Gastroesophageal sphincter (tissue), 4 donors: ENCODE results near the gene ANKRD30B. TPM values are rescaled to one million over a fixed set of nuclear protein-coding genes. Genes with fewer than 3 reads are reported as not detected.
"Not testable (repeated sequence)": the region's sequence is repeated elsewhere in the genome, so short reads cannot be mapped to it uniquely, and the experiment has no call there.

ENCODE experiments used
- ATAC-seq: fragments of 150-250 bp; one replicate; pipeline ENCODE4 v1.9.1; 2016; ENCODE audit warnings: mild to moderate bottlenecking, moderate library complexity
- H3K27ac ChIP-seq, 4 donors: fragments of 200-600 bp; sonication (generic) in 3 of 4; 1 replicate in 3 of 4; 2 replicates in 1 of 4; pipeline ENCODE4 v1.5.1; 2016 to 2019
- H3K27me3 ChIP-seq: fragments of 200-600 bp; sonication (generic); one replicate; pipeline ENCODE4 v1.5.1; 2019
- H3K36me3 ChIP-seq, 2 donors: fragments of 200-600 bp; sonication (generic); one replicate each; pipeline ENCODE4 v1.5.1; 2019; ENCODE audit warnings: control low read depth in 1 of 2
- H3K4me1 ChIP-seq, 3 donors: fragments of 200-600 bp; sonication (generic); 1 replicate in 2 of 3; 2 replicates in 1 of 3; pipeline ENCODE4 v1.5.1; 2016 to 2019; ENCODE audit warnings: control low read depth in 2 of 3
- H3K4me3 ChIP-seq, 2 donors: fragments of 200-600 bp; sonication (generic); one replicate each; pipeline ENCODE4 v1.5.1; 2019; ENCODE audit warnings: mild to moderate bottlenecking in 1 of 2, moderate library complexity in 1 of 2
- H3K9me3 ChIP-seq, 3 donors: fragments of 200-600 bp; sonication (generic); one replicate each; pipeline ENCODE4 v1.5.1; 2017 to 2019; ENCODE audit warnings: control low read depth in 2 of 3
- WGBS, 2 donors: methylation state at CpG; one replicate each; pipeline ENCODE4 v1.1.5; 2018; ENCODE audit warnings: low coverage in 1 of 2; 5-methylcytosine and 5-hydroxymethylcytosine counted together
- total RNA-seq, 4 donors: library from RNA; depleted of rRNA; stranded (reverse); fragments of >200 nt; gene quantifications; one replicate each; pipeline ENCODE4 v1.1.0, GENCODE V29; 2016

ANKRD30B gene
- total RNA-seq, 4 donors from 2014 or later = not detected

DNA sequence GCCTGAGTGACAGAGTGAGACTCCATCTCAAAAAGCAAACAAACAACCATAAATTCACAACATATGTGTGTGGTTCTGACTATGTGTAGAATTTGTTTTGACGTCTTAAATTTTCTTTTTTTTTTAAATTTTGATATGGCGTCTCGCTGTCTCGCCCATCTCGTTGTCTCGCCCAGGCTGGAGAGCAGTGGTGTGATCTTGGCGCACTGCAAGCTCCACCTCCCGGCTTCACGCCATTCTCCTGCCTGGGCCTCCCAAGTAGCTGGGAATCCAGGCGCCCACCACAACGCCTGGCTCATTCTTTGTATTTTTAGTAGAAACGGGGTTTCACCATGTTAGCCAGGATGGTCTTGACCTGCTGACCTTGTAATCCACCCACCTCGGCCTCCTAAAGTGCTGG is 63.1 kb downstream of the ANKRD30B start:
- not testable (repeated sequence) for H3K27ac ChIP-seq, H3K27me3 ChIP-seq, ATAC-seq, H3K9me3 ChIP-seq, H3K4me1 ChIP-seq, H3K4me3 ChIP-seq, H3K36me3 ChIP-seq
- 75 to 98% methylated on average over 5 of the region's 13 CpGs for WGBS, 2 donors

DNA sequence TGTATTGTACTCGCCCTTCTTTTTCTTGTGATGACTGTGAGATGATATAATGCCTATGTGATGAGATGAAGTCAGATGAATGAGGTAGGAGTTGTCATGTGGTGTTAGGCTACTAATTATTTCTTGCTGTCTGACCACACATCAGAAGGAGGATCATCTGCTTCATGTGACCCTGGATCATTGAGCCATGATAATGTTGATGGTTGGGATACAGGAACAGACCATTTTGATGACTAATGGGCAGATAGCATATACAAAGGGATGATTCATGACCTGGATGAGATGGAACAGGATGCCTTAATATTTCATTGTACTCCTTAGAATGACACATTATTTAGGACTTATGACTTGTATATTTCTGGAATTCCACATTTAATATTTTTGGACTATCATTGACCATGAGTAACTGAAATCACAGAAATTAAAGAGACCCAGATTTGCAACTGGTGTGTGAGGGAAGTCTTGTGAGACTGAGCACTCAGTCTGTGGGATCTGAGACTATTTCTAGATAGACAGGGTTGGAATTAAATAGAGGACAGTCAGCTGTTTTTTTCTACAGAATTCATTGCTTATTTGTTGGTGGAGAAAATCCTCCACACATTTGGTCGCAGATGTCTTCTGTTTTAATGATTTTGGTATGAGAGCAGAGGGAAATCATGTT is 79.1 kb downstream of the ANKRD30B start:
- not testable (repeated sequence) for H3K27ac ChIP-seq, H3K4me1 ChIP-seq, H3K9me3 ChIP-seq, H3K4me3 ChIP-seq, H3K36me3 ChIP-seq, ATAC-seq, H3K27me3 ChIP-seq
- WGBS, 2 donors = 45 to 46% methylated on average over 2 of the region's 2 CpGs

DNA sequence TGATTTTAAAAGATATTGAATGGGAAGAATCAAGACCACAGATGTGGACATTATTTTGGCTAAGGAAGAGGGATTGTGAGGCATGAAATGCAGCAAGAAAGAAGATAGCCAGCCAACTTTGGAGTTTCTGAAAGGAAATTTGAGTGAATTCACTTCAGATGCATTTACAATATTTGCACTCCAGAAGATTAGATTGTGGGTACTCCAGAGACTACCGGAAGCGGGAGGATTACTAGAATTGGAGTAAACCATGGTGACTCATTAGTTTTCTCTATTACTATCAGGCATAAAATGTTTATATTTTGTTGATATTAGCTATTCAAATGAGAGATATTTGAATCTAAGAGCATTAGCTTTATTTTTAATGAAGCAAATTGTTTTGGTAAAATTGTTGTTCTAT is 93.6 kb downstream of the ANKRD30B start:
- not testable (repeated sequence) for H3K4me3 ChIP-seq, H3K27me3 ChIP-seq, ATAC-seq, H3K9me3 ChIP-seq, H3K4me1 ChIP-seq, H3K36me3 ChIP-seq, H3K27ac ChIP-seq
- 88 to 90% methylated on average over 2 of the region's 2 CpGs for WGBS, 2 donors

DNA sequence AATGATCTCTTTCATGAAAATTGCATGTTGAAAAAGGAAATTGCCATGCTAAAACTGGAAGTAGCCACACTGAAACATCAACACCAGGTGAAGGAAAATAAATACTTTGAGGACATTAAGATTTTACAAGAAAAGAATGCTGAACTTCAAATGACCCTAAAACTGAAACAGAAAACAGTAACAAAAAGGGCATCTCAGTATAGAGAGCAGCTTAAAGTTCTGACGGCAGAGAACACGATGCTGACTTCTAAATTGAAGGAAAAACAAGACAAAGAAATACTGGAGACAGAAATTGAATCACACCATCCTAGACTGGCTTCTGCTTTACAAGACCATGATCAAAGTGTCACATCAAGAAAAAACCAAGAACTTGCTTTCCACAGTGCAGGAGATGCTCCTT is 103.6 kb downstream of the ANKRD30B start:
- H3K4me1 ChIP-seq, H3K4me3 ChIP-seq, H3K36me3 ChIP-seq, H3K27ac ChIP-seq, H3K9me3 ChIP-seq, H3K27me3 ChIP-seq, ATAC-seq: not testable (repeated sequence)
- WGBS, 2 donors = 71 to 94% methylated on average over 2 of the region's 2 CpGs

DNA sequence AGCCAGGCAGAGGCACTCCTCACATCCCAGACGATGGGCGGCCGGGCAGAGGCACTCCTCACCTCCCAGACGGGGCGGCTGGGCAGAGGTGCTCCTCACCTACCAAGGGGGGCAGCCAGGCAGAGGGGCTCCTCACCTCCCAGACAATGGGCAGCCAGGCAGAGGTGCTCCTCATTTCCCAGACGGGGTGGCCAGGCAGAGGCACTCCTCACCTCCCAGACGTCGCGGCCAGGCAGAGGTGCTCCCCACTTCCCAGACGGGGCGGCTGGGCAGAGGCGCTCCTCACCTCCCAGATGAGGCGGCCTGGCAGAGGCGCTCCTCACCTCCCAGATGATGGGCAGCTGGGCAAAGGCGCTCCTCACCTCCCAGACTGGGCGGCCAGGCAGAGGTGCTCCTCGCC is 107.7 kb downstream of the ANKRD30B start:
- H3K27me3 ChIP-seq, H3K36me3 ChIP-seq, H3K4me1 ChIP-seq, H3K9me3 ChIP-seq, H3K4me3 ChIP-seq, ATAC-seq, H3K27ac ChIP-seq: not testable (repeated sequence)
- WGBS, 2 donors = 100% methylated on average over 3 of the region's 17 CpGs; no CpG with 5 or more reads in 1 of the 2 donors

DNA sequence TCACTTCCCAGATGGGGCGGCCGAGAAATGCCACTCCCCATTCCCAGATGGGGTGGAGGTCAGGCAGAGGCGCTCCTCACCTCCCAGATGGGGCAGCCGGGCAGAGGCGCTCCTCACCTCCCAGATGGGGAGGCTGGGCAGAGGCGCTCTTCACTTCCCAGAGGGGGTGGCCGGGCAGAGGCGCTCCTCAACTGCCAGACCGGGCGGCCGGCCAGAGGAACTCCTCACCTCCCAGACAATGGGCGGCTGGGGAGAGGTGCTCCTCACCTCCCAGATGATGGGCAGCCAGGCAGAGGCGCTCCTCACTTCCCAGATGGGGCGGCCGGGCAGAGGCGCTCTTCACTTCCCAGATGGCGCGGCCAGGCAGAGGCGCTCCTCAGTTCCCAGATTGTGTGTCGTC is 108.3 kb downstream of the ANKRD30B start:
- not testable (repeated sequence) for H3K27me3 ChIP-seq, H3K36me3 ChIP-seq, H3K27ac ChIP-seq, H3K4me1 ChIP-seq, H3K4me3 ChIP-seq, ATAC-seq, H3K9me3 ChIP-seq
- WGBS, 2 donors = no CpG with 5 or more reads among the region's 20 CpGs

DNA sequence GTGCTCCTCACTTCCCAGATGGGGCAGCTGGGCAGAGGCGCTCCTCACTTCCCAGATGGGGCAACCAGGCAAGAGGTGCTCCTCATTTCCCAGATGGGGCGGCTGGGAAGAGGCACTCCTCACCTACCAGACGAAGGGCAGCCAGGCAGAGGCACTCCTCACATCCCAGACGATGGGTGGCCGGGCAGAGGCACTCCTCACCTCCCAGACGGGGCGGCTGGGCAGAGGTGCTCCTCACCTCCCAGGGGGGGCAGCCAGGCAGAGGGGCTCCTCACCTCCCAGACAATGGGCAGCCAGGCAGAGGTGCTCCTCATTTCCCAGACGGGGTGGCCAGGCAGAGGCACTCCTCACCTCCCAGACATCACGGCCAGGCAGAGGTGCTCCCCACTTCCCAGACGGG is 110.5 kb downstream of the ANKRD30B start:
- not testable (repeated sequence) for H3K36me3 ChIP-seq, H3K27ac ChIP-seq, H3K27me3 ChIP-seq, H3K4me1 ChIP-seq, H3K9me3 ChIP-seq, ATAC-seq, H3K4me3 ChIP-seq
- no CpG with 5 or more reads among the region's 10 CpGs for WGBS, 2 donors

DNA sequence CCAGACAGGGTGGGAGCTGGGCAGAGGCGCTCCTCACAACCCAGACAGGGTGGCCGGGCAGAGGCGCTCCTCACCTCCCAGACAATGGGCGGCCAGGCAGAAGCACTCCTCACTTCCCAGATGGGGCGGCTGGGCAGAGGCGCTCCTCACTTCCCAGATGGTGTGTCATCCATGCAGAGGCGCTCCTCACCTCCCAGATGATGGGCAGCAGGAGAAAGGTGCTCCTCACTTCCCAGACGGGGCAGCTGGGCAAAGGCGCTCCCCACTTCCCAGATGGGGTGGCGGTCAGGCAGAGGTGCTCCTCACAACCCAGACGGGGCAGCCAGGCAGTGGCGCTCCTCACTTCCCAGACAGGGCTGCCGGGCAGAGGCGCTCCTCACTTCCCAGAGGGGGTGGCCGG is 112.0 kb downstream of the ANKRD30B start:
- not testable (repeated sequence) for H3K4me3 ChIP-seq, ATAC-seq, H3K27me3 ChIP-seq, H3K36me3 ChIP-seq, H3K4me1 ChIP-seq, H3K27ac ChIP-seq, H3K9me3 ChIP-seq
- no CpG with 5 or more reads among the region's 15 CpGs for WGBS, 2 donors

DNA sequence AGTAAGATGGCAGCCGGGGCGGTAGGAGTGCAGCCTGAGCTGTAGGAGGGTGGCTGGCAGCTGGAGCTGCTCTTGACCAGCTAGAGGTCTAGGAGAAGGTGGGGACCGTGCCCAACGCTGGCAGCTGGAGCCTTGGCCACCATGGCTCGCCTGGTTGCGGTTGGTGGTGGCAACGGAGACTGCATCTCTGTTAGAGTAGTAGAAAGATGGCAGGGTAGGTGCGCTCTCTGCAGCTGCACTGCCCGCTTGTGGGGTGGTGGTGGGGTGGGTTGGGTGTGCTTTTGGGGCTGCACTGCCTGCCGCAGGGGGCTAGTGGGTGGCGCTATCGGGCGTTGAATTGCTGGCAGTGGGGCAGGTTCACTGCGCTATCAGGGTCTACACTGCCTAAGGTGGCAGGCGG is 118.5 kb downstream of the ANKRD30B start:
- 98% methylated on average over 7 of the region's 15 CpGs; no CpG with 5 or more reads in 1 of the 2 donors for WGBS, 2 donors
- H3K9me3 ChIP-seq, H3K4me3 ChIP-seq, ATAC-seq, H3K4me1 ChIP-seq, H3K27ac ChIP-seq, H3K36me3 ChIP-seq, H3K27me3 ChIP-seq: not testable (repeated sequence)

DNA sequence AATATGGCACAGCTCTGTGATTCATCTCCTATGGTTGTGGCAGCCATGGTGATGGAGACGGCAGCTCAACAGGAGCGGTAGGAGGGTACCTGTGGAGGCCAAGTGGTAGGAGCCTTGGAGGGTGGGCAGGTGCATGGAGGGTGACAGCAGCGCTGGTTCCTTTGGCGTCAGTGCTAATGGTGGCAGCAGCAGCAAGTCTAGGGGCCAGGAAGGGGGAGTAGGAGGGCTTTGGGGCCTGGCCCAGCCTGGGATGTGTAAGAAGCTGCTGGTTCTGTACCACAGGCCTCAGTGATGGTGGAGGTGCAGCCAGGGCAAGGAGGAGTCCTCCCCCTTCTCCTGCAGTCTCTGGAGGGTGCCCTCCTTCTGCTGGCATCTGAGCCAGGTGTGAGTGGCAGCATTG is 120.0 kb downstream of the ANKRD30B start:
- not testable (repeated sequence) for H3K9me3 ChIP-seq, ATAC-seq, H3K27ac ChIP-seq, H3K4me1 ChIP-seq, H3K36me3 ChIP-seq, H3K4me3 ChIP-seq, H3K27me3 ChIP-seq
- WGBS, 2 donors = 90 to 100% methylated on average over 1 to 4 of the region's 4 CpGs

DNA sequence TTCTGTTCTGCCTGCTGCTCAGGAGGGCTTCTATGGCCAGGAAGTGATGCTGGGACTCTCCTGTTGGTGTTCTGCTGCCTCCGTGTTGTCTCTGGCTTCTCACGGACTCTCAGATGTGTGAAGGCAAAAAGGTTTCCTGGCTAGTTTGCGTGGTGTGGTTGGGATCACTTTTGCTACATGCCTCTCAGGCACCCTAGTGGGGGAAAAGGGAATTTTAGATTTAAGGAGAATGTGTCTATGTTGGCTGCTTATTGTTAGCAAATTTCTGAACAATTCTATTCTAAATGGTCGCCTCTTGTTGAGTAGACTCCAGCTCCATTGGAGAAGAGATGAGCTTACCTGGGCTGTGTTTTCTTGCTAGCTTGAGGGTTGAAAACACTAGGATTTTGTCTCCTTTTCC is 120.9 kb downstream of the ANKRD30B start:
- not testable (repeated sequence) for ATAC-seq, H3K27me3 ChIP-seq, H3K27ac ChIP-seq, H3K4me1 ChIP-seq, H3K9me3 ChIP-seq, H3K36me3 ChIP-seq, H3K4me3 ChIP-seq
- WGBS, 2 donors = 75 to 85% methylated on average over 1 to 2 of the region's 4 CpGs

DNA sequence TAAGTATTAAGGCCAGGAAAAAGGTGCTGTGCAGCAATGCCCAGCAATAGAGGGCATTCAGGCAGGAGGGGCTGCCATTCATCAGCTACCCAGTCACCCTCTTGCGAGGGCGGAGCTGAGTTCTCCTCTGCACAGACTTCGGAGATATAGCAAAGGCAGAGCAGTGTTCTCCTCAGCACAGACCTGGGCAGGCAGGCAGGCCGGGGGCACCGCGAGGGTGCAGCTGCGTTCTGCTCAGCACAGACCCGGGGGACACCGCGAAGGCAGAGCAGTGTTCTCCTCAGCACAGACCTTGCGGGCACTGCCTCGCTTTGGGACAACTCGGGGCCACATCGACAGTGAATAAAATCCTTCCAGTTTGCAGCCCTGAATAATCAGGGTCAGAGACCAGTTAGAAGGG is 130.9 kb downstream of the ANKRD30B start:
- WGBS, 2 donors = no CpG with 5 or more reads among the region's 14 CpGs
- not testable (repeated sequence) for ATAC-seq, H3K27ac ChIP-seq

More for the DNA sequence above, 130.9 kb downstream of the ANKRD30B start:
- H3K9me3 ChIP-seq, H3K4me3 ChIP-seq, H3K4me1 ChIP-seq, H3K36me3 ChIP-seq, H3K27me3 ChIP-seq: not testable (repeated sequence)
